RWPE2 (cell line): ENCODE data around the gene PPP2CA.

Experiments used
- ATAC-seq: fragments of 200-7000 bp; cut with Tn5 transposase; 3 replicates; pipeline ENCODE4 v1.9.1; 2021; ENCODE audit warnings: low read depth
- DNase-seq: peaks from one replicate; pipeline ENCODE4 v3.0.0-alpha.2; 2020; ENCODE audit warnings: low spot score
- H3K27ac ChIP-seq: fragments of 450-650 bp; 2 replicates; pipeline ENCODE4 v1.5.1; 2017; ENCODE audit warnings: mild to moderate bottlenecking; ENCODE audit not compliant: poor library complexity, severe bottlenecking
- H3K27me3 ChIP-seq: fragments of 250-450 bp; sonication (Bioruptor Pico); 2 replicates; pipeline ENCODE4 v1.5.1; 2021; ENCODE audit warnings: mild to moderate bottlenecking, moderate library complexity; ENCODE audit not compliant: insufficient read depth, poor library complexity, severe bottlenecking
- H3K36me3 ChIP-seq: fragments of 250-450 bp; sonication (Bioruptor Pico); 2 replicates; pipeline ENCODE4 v1.5.1; 2020; ENCODE audit warnings: low read depth, mild to moderate bottlenecking, moderate library complexity
- H3K4me1 ChIP-seq: fragments of 250-450 bp; sonication (Bioruptor Pico); 2 replicates; pipeline ENCODE4 v1.5.1; 2021; ENCODE audit warnings: mild to moderate bottlenecking, moderate library complexity; ENCODE audit not compliant: insufficient read depth, poor library complexity, severe bottlenecking
- H3K4me3 ChIP-seq: fragments of 250-450 bp; sonication (Bioruptor Pico); 2 replicates; pipeline ENCODE4 v1.5.1; 2021; ENCODE audit warnings: mild to moderate bottlenecking, moderate library complexity; ENCODE audit not compliant: severe bottlenecking
- H3K9me3 ChIP-seq: fragments of 250-450 bp; sonication (Bioruptor Pico); 2 replicates; pipeline ENCODE4 v1.5.1; 2021; ENCODE audit warnings: mild to moderate bottlenecking, moderate library complexity; ENCODE audit not compliant: severe bottlenecking
- CTCF ChIP-seq: fragments of 450-650 bp; IDR thresholded peaks from one replicate; pipeline ENCODE4 v1.5.1; 2017; ENCODE audit warnings: mild to moderate bottlenecking, moderate library complexity; ENCODE audit not compliant: poor library complexity, severe bottlenecking

The PPP2CA gene

GRCh38 chr5:134249469-134250379 is 23.9 kb upstream of the PPP2CA start:
- Histone ChIP-seq H3K27ac (no peak overlapping the region), H3K27me3 (no peaks in the 10 kb centered on the region), H3K4me3 (no peak overlapping the region), H3K36me3 (no peaks in the 10 kb centered on the region), H3K4me1 (peaks cover 58% of the 10 kb centered on the region), H3K9me3 (no peaks in the 10 kb centered on the region)
- TF ChIP-seq CTCF = no peak
- DNase-seq (no peak), ATAC-seq (no peak)

GRCh38 chr5:134248256-134248655 is 22.4 kb upstream of the PPP2CA start:
- no peaks in the 10 kb centered on the region for H3K27me3 ChIP-seq
- H3K9me3 ChIP-seq = no peaks in the 10 kb centered on the region
- H3K4me1 ChIP-seq = peaks cover 49% of the 10 kb centered on the region
- no peaks in the 10 kb centered on the region for H3K36me3 ChIP-seq
- TF ChIP-seq CTCF = no peak
- DNase-seq (no peak), ATAC-seq (no peak)
- no peak overlapping the region for H3K4me3 ChIP-seq
- H3K27ac ChIP-seq = peak overlapping the region; percentile 95

GRCh38 chr5:134247428-134248224 is 21.8 kb upstream of the PPP2CA start:
- TF ChIP-seq CTCF = no peak
- Histone ChIP-seq H3K27ac (peak overlapping the region; percentile 95), H3K27me3 (no peaks in the 10 kb centered on the region), H3K4me3 (no peak overlapping the region), H3K4me1 (peaks cover 44% of the 10 kb centered on the region), H3K9me3 (no peaks in the 10 kb centered on the region), H3K36me3 (no peaks in the 10 kb centered on the region)
- ATAC-seq (peak; percentile 76), DNase-seq (no peak)

- no peak for DNase-seq
- peak overlapping the region; percentile 95 for H3K27ac ChIP-seq
- ATAC-seq = peak; percentile 13; the same call in 2 of the 3 replicates
These were observed 21.0 kb upstream of the PPP2CA start for GRCh38 chr5:134246771-134247427.

More at GRCh38 chr5:134246771-134247427, 21.0 kb upstream of the PPP2CA start:
- no peak for TF ChIP-seq CTCF
- Histone ChIP-seq H3K4me3 (no peak overlapping the region), H3K27me3 (no peaks in the 10 kb centered on the region), H3K9me3 (no peaks in the 10 kb centered on the region), H3K36me3 (no peaks in the 10 kb centered on the region), H3K4me1 (peaks cover 41% of the 10 kb centered on the region)
